Neural crest cell (in vitro differentiated cells): ENCODE results near the gene TLCD3B. TPM values are rescaled to one million over a fixed set of nuclear protein-coding genes. Genes with fewer than 3 reads are reported as not detected.

Experiments
- DNase-seq: peaks from one replicate; pipeline ENCODE4 v3.0.0; 2021; ENCODE audit warnings: low read depth, mixed read lengths, low spot score
- H3K27ac Mint-ChIP-seq: one replicate; pipeline ENCODE4 v1.8.0; 2021; ENCODE audit warnings: mild to moderate bottlenecking, mixed read lengths; ENCODE audit not compliant: unreplicated experiment
- H3K27me3 Mint-ChIP-seq: 2 replicates; pipeline ENCODE4 v1.8.0; 2021; ENCODE audit warnings: low read depth, mild to moderate bottlenecking, mixed read lengths
- H3K36me3 Mint-ChIP-seq: 2 replicates; pipeline ENCODE4 v1.8.0; 2021; ENCODE audit warnings: low read depth, mild to moderate bottlenecking, mixed read lengths
- H3K4me1 Mint-ChIP-seq: 2 replicates; pipeline ENCODE4 v1.8.0; 2021; ENCODE audit warnings: mixed read lengths
- H3K4me3 Mint-ChIP-seq: one replicate; pipeline ENCODE4 v1.8.0; 2021; ENCODE audit warnings: mild to moderate bottlenecking, mixed read lengths
- H3K9me3 Mint-ChIP-seq: 2 replicates; pipeline ENCODE4 v1.8.0; 2021; ENCODE audit warnings: mixed read lengths
- CTCF ChIP-seq: fragments of 200-600 bp; sonication (generic); conservative IDR thresholded peaks from 2 replicates; pipeline ENCODE4 v1.5.0; 2021; ENCODE audit warnings: antibody characterized with exemption, mild to moderate bottlenecking
- total RNA-seq: library from RNA; stranded (reverse); gene quantifications from 2 replicates; pipeline ENCODE4 v1.2.1, GENCODE V29; 2021

The TLCD3B gene
- total RNA-seq, 1 donor from 2014 or later, result 14.2 TPM

DNA sequence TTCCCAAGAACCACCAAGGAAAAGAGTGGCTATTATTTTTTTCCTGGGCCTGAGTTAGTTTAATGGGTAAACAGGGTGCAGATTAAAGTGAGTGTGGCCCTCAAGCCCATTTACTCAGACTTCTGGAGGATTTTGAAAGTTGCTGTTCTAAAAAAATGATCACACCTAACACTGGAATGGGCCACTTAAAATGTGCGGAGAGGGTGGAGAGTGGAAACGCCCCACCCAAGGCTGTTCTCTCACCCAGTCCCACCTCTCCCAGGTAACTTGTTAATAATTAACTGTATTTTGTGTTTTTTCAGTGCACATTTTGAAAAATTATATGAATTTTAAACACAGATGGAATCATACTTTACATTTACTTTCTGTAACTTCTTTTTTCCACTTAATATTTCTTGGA lies 41.0 kb downstream of the TLCD3B start:
- H3K36me3 Mint-ChIP-seq, result peaks cover 10% of the 10 kb centered on the region
- no peak for DNase-seq
- H3K27me3 Mint-ChIP-seq, result no peaks in the 10 kb centered on the region

GRCh38 chr16:29989111-29989858 lies 41.8 kb downstream of the TLCD3B start:
- Mint-ChIP-seq H3K27me3 (no peaks in the 10 kb centered on the region), H3K27ac (no peak overlapping the region), H3K9me3 (no peaks in the 10 kb centered on the region), H3K36me3 (peaks cover 10% of the 10 kb centered on the region), H3K4me1 (peaks cover 21% of the 10 kb centered on the region), H3K4me3 (peak overlapping the region; percentile 7)
- DNase-seq, result no peak
- TF ChIP-seq CTCF, result no peak

More for the DNA sequence above, 41.0 kb downstream of the TLCD3B start:
- no peak overlapping the region for H3K27ac Mint-ChIP-seq
- H3K9me3 Mint-ChIP-seq, result no peaks in the 10 kb centered on the region
- no peak for TF ChIP-seq CTCF
- H3K4me3 Mint-ChIP-seq, result no peak overlapping the region
- H3K4me1 Mint-ChIP-seq, result peaks cover 28% of the 10 kb centered on the region

DNA sequence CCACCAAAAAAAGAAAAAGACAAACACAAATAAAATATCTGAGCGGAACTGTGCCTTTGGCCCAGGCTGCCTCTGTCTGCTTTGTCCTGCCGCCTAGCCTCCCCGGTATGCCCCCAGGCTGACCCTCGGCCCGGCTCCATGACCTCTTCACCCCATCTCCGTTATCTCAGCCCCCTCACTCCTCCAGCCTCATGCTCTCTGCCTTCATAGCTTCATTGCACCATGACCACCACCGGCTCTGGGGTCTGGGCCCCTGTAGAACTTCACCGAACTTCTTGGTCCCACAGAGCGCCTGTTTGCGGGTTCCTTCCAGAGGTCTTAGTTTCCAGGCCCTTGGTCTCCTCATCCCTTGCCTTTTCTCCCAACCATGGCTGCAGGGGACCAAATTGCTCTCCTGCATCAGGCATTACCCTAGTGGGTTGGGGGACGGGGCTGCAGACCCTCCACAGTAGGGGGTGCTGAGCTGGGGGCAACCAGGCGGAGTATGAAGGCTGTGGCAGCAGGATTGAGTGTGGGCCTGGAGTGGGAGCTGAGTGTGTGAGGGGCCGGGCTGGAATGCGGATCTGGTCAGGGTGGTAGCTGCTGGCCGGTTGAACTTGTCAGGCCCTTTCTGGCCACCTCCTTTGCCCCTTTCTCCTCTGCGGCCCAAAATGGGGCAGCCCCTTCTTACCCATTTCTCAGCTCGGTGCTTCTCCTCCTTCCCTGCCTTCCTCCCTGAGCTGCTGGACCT lies 42.6 kb downstream of the TLCD3B start:
- Mint-ChIP-seq H3K36me3 (peaks cover 10% of the 10 kb centered on the region), H3K27ac (peak overlapping the region; percentile 14), H3K4me1 (peaks cover 18% of the 10 kb centered on the region), H3K4me3 (peak overlapping the region; percentile 38), H3K27me3 (no peaks in the 10 kb centered on the region), H3K9me3 (no peaks in the 10 kb centered on the region)
- no peak for TF ChIP-seq CTCF
- no peak for DNase-seq

- no peak overlapping the region for H3K4me3 Mint-ChIP-seq
- peak overlapping the region; percentile 14 for H3K27ac Mint-ChIP-seq
- H3K36me3 Mint-ChIP-seq, result peaks cover 10% of the 10 kb centered on the region
- H3K9me3 Mint-ChIP-seq, result no peaks in the 10 kb centered on the region
- DNase-seq, result no peak
- no peak for TF ChIP-seq CTCF
- H3K4me1 Mint-ChIP-seq, result peaks cover 18% of the 10 kb centered on the region
- no peaks in the 10 kb centered on the region for H3K27me3 Mint-ChIP-seq
Measured at GRCh38 chr16:29987371-29988085, 43.5 kb downstream of the TLCD3B start.

DNA sequence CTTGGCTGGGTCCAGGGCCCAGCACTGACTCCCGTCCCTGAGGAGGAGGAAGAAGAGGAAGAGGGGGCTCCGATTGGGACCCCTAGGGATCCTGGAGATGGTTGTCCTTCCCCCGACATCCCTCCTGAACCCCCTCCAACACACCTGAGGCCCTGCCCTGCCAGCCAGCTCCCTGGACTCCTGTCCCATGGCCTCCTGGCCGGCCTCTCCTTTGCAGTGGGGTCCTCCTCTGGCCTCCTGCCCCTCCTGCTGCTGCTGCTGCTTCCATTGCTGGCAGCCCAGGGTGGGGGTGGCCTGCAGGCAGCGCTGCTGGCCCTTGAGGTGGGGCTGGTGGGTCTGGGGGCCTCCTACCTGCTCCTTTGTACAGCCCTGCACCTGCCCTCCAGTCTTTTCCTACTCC lies 44.1 kb downstream of the TLCD3B start:
- no peaks in the 10 kb centered on the region for H3K27me3 Mint-ChIP-seq
- H3K9me3 Mint-ChIP-seq, result no peaks in the 10 kb centered on the region
- peaks cover 10% of the 10 kb centered on the region for H3K36me3 Mint-ChIP-seq
- no peak for TF ChIP-seq CTCF
- peak overlapping the region; percentile 93 for H3K27ac Mint-ChIP-seq
- DNase-seq, result no peak
- peaks cover 13% of the 10 kb centered on the region for H3K4me1 Mint-ChIP-seq
- no peak overlapping the region for H3K4me3 Mint-ChIP-seq
